OCI-LY7 (cell line): ENCODE measurements around the gene ADPRHL1.

Source experiments
- EZH2phosphoT487 ChIP-seq: fragments of 200-600 bp; sonication (generic); IDR thresholded peaks from 2 replicates; pipeline ENCODE4 v1.6.1; 2018; ENCODE audit warnings: low read depth, borderline replicate concordance, mild to moderate bottlenecking, mixed run types, antibody characterized with exemption, low read length, moderate library complexity, mixed read lengths
- TF ChIP-seq, protein P1 (sequence below): fragments of 200-600 bp; sonication (generic); conservative IDR thresholded peaks from 2 replicates; pipeline ENCODE4 v1.5.1; 2014; ENCODE audit warnings: mild to moderate bottlenecking, antibody characterized with exemption, low read length, moderate library complexity, mixed read lengths

DNA sequence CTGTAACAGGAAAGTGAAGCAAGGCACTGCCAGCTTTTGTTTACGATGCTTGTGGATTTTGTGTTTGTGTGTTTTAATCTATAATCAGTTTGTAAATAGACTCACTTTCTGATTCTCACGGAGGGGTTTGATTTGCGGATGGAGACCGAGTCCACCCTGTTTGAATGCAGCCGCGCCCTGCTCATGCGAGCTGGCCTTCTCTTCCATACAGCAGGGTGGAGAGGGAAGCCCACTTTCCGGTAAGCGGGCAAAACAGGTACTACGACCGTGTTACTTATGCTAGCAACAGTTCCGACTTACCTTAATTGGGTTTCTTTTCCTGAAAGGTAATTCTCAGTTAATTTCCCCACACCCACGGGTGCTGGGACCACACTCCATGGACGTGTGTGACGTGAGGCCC lies 33.1 kb downstream of the ADPRHL1 start:
- TF ChIP-seq, protein P1, sequence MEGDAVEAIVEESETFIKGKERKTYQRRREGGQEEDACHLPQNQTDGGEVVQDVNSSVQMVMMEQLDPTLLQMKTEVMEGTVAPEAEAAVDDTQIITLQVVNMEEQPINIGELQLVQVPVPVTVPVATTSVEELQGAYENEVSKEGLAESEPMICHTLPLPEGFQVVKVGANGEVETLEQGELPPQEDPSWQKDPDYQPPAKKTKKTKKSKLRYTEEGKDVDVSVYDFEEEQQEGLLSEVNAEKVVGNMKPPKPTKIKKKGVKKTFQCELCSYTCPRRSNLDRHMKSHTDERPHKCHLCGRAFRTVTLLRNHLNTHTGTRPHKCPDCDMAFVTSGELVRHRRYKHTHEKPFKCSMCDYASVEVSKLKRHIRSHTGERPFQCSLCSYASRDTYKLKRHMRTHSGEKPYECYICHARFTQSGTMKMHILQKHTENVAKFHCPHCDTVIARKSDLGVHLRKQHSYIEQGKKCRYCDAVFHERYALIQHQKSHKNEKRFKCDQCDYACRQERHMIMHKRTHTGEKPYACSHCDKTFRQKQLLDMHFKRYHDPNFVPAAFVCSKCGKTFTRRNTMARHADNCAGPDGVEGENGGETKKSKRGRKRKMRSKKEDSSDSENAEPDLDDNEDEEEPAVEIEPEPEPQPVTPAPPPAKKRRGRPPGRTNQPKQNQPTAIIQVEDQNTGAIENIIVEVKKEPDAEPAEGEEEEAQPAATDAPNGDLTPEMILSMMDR: no peak
- no peak for TF ChIP-seq EZH2phosphoT487
